Stimulated activated naive CD8-positive, alpha-beta T cell treated with anti-CD3 and anti-CD28 coated beads, Interleukin-15, amount 100 ng/mL, for 72 hours (primary cell): ENCODE data around the gene ZSCAN31.

ENCODE experiments used
- ATAC-seq: fragments of 150-1000 bp; cut with Tn5 transposase; 2 replicates; pipeline ENCODE4 v1.10.0; 2021; ENCODE audit warnings: mild to moderate bottlenecking, moderate library complexity
- DNase-seq, 2 donors: peaks; one replicate each; pipeline ENCODE4 v3.0.0; 2021 to 2022
- H3K27ac Mint-ChIP-seq, 2 donors: one replicate each; pipeline ENCODE4 v1.8.0; 2022; ENCODE audit warnings: mild to moderate bottlenecking in 2 of 2, mixed read lengths in 2 of 2, moderate library complexity in 2 of 2
- H3K27me3 Mint-ChIP-seq: one replicate; pipeline ENCODE4 v1.8.0; 2022; ENCODE audit warnings: mixed read lengths
- H3K4me1 Mint-ChIP-seq: one replicate; pipeline ENCODE4 v1.8.0; 2022; ENCODE audit warnings: mild to moderate bottlenecking, mixed read lengths
- H3K4me3 Mint-ChIP-seq, 2 donors: one replicate each; pipeline ENCODE4 v1.8.0; 2022; ENCODE audit warnings: mild to moderate bottlenecking in 2 of 2, mixed read lengths in 2 of 2, moderate library complexity in 1 of 2
- H3K9me3 Mint-ChIP-seq, 2 donors: one replicate each; pipeline ENCODE4 v1.8.0; 2022; ENCODE audit warnings: mixed read lengths in 2 of 2

ZSCAN31 gene

DNA sequence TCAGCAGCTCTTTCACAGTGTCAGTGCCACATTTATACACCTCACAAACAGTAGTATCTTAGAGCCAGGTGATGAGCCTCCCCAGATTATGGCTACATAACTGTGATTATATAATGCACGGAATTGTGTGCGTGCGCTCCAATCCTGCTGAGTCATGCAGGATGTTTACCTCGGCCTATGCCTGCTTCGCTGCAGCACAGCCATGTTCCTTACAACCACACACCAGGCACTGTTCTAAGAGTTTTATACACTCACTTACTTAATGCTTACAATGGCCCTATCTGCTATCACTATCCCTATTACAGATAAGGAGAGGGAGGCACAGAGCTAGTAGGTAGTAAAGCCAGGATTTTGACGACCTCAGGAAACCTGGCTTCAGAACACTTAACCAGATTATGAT is 21.1 kb upstream of the ZSCAN31 start:
- DNase-seq = no peak
- no peaks in the 10 kb centered on the region for H3K27me3 Mint-ChIP-seq
- H3K4me3 Mint-ChIP-seq = no peak overlapping the region
- peaks cover 29% of the 10 kb centered on the region for H3K4me1 Mint-ChIP-seq
- peak overlapping the region in 1 of 2 donors; percentile 46 for H3K27ac Mint-ChIP-seq
- no peak for ATAC-seq
- no peaks in the 10 kb centered on the region for H3K9me3 Mint-ChIP-seq

- Mint-ChIP-seq H3K4me3 (peak overlapping the region in 1 of 2 donors; percentile 89), H3K27ac (peak overlapping the region in 1 of 2 donors; percentile 46), H3K9me3 (no peaks in the 10 kb centered on the region), H3K4me1 (peaks cover 32% of the 10 kb centered on the region), H3K27me3 (no peaks in the 10 kb centered on the region)
- DNase-seq = no peak
- ATAC-seq = no peak
These were observed 20.7 kb upstream of the ZSCAN31 start for GRCh38 chr6:28356666-28357020.

- H3K9me3 Mint-ChIP-seq = no peaks in the 10 kb centered on the region
- peaks cover 38% of the 10 kb centered on the region for H3K4me1 Mint-ChIP-seq
- ATAC-seq (peak; percentile 84), DNase-seq (peak; percentile 52 to 60)
- peak overlapping the region; percentile 89 for H3K4me3 Mint-ChIP-seq
- H3K27ac Mint-ChIP-seq = peak overlapping the region in 1 of 2 donors; percentile 84
- no peaks in the 10 kb centered on the region for H3K27me3 Mint-ChIP-seq
These were observed 20.1 kb upstream of the ZSCAN31 start for GRCh38 chr6:28355743-28356665.

DNA sequence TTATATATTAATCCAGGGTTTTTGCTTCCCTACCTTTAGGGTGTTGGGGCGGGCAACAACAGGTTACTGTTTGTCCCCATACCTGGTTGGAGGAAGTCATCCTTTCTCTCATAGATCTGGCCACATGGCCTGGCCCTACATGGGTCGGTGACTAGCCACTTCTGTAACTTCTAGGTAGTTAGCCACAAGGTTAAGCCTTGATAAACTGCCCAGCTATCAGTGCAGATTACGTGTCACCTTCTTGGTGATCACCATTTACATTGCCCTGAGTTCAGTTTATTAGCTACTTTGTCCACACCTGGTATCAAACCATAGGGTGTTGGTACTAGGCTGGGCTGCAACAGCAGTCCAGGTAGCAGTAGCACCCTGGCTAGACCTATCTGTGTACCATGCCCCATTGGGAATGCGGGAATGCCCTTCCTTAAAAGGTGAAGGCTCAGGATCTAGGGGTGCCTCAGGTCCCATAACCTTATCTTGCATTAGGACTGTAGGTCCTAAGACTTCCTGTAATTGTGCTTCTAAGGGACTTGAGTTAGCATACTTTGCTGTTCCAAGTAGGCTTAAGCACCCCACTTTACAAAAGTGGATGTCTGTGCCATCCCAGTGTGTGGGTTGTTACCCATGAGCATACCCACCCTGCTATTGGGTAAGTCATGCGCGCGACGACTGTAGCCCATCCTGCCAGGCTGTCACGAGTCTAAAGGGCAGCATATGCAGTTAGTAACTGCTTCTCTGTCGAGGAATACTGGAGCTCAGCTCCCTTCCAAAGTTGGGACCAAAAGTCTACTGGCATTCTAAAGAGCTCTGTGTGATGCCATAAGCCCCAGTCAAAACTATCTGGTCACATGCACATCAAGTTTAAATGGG is 19.0 kb upstream of the ZSCAN31 start:
- peaks cover 47% of the 10 kb centered on the region for H3K4me1 Mint-ChIP-seq
- H3K9me3 Mint-ChIP-seq = no peaks in the 10 kb centered on the region
- H3K27ac Mint-ChIP-seq = no peak overlapping the region
- DNase-seq (no peak), ATAC-seq (no peak)
- peak overlapping the region; percentile 89 for H3K4me3 Mint-ChIP-seq
- no peaks in the 10 kb centered on the region for H3K27me3 Mint-ChIP-seq

DNA sequence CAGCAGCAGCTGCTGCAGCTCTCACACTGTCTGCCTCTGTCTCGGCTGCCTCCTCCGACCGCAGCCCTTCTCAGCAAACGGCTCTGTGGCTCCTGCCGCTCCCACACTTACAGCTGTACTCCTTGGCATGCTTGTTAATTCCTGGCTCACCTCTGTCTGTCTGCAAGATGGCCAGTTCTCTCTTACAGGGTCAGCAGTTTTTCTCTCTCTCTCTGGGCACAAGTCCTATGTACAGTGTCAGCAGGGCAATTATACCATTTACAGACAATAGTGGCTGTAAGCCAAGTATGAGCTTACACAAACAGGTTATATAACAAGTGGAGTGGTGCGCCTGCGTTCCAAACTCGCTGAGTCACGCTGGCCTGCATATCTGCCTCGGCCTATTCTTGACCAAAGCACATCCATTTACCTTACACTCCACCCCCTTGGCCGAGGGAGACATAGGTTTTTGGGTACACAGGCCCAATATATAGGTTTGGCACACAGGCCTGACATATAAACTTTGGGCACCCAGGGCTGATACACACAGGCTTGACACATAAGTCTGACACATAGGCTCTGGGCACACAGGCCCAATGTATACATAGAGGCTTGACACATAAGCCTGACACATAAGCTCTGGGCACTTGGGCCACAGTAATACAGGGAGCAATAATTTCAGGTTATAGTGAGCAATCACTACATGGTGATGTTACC is 18.2 kb upstream of the ZSCAN31 start:
- ATAC-seq (no peak), DNase-seq (no peak)
- peaks cover 52% of the 10 kb centered on the region for H3K4me1 Mint-ChIP-seq
- H3K9me3 Mint-ChIP-seq = no peaks in the 10 kb centered on the region
- no peak overlapping the region for H3K4me3 Mint-ChIP-seq
- no peaks in the 10 kb centered on the region for H3K27me3 Mint-ChIP-seq
- no peak overlapping the region for H3K27ac Mint-ChIP-seq

GRCh38 chr6:28353356-28353755 is 17.4 kb upstream of the ZSCAN31 start:
- H3K4me1 Mint-ChIP-seq = peaks cover 52% of the 10 kb centered on the region
- DNase-seq (no peak), ATAC-seq (no peak)
- H3K9me3 Mint-ChIP-seq = no peaks in the 10 kb centered on the region
- no peak overlapping the region for H3K4me3 Mint-ChIP-seq
- no peak overlapping the region for H3K27ac Mint-ChIP-seq
- no peaks in the 10 kb centered on the region for H3K27me3 Mint-ChIP-seq

- Mint-ChIP-seq H3K4me1 (peaks cover 45% of the 10 kb centered on the region), H3K27me3 (peaks cover 11% of the 10 kb centered on the region), H3K4me3 (peak overlapping the region; percentile 51 to 100), H3K27ac (peak overlapping the region in 1 of 2 donors; percentile 39), H3K9me3 (no peaks in the 10 kb centered on the region)
- no peak for ATAC-seq
- no peak for DNase-seq
These were observed 15.6 kb upstream of the ZSCAN31 start for GRCh38 chr6:28351493-28351925.

- Mint-ChIP-seq H3K9me3 (no peaks in the 10 kb centered on the region), H3K4me1 (peaks cover 40% of the 10 kb centered on the region), H3K27ac (no peak overlapping the region), H3K27me3 (peaks cover 15% of the 10 kb centered on the region), H3K4me3 (peak overlapping the region; percentile 39 to 100)
- no peak for ATAC-seq
- no peak for DNase-seq
These were observed 15.1 kb upstream of the ZSCAN31 start for GRCh38 chr6:28351087-28351486.

GRCh38 chr6:28349892-28350737 is 14.2 kb upstream of the ZSCAN31 start, which contains the start of gene ZKSCAN3:
TSS of gene ZKSCAN3 (plus strand) at chr6:28349947. CDS start at chr6:28359587, 9,640 bp downstream.
- Mint-ChIP-seq H3K4me1 (peaks cover 31% of the 10 kb centered on the region), H3K9me3 (no peaks in the 10 kb centered on the region), H3K27me3 (peaks cover 15% of the 10 kb centered on the region), H3K4me3 (peak within 1 kb of the TSS; percentile 96 to 100), H3K27ac (peak within 1 kb of the TSS; percentile 75 to 99)
- DNase-seq (peak; percentile 70 to 87), ATAC-seq (peak; percentile 100)

DNA sequence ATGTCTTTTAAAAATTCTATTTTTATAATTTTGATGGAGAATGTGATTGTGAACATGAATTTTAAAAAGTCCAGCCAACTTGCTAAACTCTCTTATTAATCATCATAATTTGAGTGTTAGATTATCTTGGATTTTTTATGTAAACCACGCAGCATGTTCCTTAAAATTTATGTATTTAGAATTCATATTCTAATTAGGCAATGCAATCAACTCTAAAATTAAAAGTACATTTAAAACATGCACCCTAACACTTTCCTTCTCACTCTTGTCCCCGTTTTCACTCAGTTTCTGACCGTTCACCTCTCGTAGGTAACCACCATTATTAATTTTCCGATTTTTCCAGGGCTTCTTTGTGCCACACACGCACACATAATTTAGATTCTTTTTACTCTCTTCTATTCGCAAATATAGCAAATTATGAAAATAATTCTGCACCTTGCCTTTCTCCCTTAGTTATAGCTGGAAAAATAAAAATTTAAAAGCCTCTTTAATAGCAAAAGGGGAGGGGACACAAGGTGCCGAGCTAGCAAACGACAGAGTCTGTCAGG is 13.5 kb upstream of the ZSCAN31 start:
- H3K27me3 Mint-ChIP-seq = peaks cover 15% of the 10 kb centered on the region
- H3K27ac Mint-ChIP-seq = peak overlapping the region; percentile 75 to 99
- ATAC-seq = no peak
- H3K4me1 Mint-ChIP-seq = peaks cover 31% of the 10 kb centered on the region
- no peaks in the 10 kb centered on the region for H3K9me3 Mint-ChIP-seq
- DNase-seq = no peak
- H3K4me3 Mint-ChIP-seq = peak overlapping the region; percentile 96 to 100

GRCh38 chr6:28347119-28347518 is 11.2 kb upstream of the ZSCAN31 start:
- DNase-seq (no peak), ATAC-seq (no peak)
- H3K4me3 Mint-ChIP-seq = no peak overlapping the region
- H3K9me3 Mint-ChIP-seq = peaks cover 0 to 4% of the 10 kb centered on the region in 2 donors
- H3K27me3 Mint-ChIP-seq = peaks cover 15% of the 10 kb centered on the region
- no peak overlapping the region for H3K27ac Mint-ChIP-seq
- H3K4me1 Mint-ChIP-seq = peaks cover 23% of the 10 kb centered on the region

DNA sequence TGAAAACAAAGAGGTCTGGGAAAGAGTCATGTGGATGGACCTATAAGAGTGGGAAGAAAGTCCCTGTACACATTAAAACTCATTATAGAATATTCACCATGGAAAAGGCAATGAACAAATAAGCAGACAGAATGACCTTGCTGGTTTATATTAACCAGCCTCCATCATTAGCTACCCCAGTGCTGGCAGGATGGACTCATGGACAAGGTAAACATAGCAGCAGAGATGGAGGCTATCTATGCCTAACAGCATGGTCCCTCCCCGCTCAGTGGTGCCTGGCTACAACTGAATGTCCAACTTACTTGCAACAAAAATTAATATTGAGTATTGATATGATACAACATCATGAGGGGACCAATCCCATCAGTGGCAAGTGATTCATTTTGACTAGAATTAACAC is 9.3 kb upstream of the ZSCAN31 start:
- DNase-seq (no peak), ATAC-seq (no peak)
- Mint-ChIP-seq H3K4me1 (peaks cover 7% of the 10 kb centered on the region), H3K27me3 (peaks cover 15% of the 10 kb centered on the region), H3K4me3 (no peak overlapping the region), H3K9me3 (peaks cover 10 to 22% of the 10 kb centered on the region in 2 donors), H3K27ac (no peak overlapping the region)

DNA sequence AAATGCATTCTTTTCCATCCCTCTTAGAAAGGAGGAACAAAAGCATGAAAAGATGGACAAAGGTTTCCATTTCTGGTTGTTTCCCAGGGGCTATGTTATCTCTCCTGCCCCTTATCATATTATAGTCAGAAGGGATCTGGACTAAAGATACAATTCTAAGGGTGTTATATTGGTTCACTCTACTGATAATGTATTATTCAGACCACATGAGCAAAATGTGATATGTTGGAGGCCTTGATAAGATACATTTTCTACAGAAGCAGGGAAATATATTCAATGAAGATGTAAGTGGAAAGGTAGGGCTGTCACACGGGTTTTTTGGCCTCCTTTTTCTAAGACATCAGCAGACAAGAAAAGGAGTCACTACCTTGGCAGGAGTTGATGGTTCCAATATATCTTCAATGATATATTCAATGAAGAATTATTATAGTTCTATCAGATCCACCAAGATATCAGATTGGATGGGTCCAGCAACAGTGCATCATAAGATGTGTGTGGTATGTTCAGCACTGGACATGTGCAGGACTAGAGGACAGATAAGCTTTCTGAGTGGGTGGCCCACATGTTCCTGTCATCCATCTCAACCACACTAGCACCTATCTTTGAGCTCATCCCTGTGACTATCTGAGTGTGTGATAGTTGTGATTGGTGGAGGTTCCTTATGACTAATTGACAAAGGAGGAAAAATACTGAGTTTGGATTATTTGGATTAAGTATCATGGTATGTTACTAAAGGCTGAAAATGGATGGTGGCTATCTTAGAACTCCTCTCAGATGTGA is 8.1 kb upstream of the ZSCAN31 start:
- DNase-seq = no peak
- H3K27ac Mint-ChIP-seq = no peak overlapping the region
- H3K27me3 Mint-ChIP-seq = peaks cover 15% of the 10 kb centered on the region
- H3K4me1 Mint-ChIP-seq = no peaks in the 10 kb centered on the region
- peaks cover 12 to 25% of the 10 kb centered on the region in 2 donors for H3K9me3 Mint-ChIP-seq
- ATAC-seq = no peak
- H3K4me3 Mint-ChIP-seq = no peak overlapping the region
